Parathyroid adenoma (tissue), 2 donors: ENCODE measurements around the gene C13orf42.

Source experiments
- H2AFZ ChIP-seq: fragments of 300-600 bp; sonication (generic); one replicate; pipeline ENCODE4 v1.7.0; 2017; ENCODE audit warnings: antibody characterized with exemption, mild to moderate bottlenecking
- H3K27ac ChIP-seq: fragments of 300-600 bp; sonication (generic); one replicate; pipeline ENCODE4 v1.7.0; 2017
- H3K27me3 ChIP-seq: fragments of 300-600 bp; sonication (generic); one replicate; pipeline ENCODE4 v1.7.0; 2017; ENCODE audit warnings: low read length; ENCODE audit not compliant: control insufficient read depth, insufficient read depth
- H3K36me3 ChIP-seq: fragments of 300-600 bp; sonication (generic); one replicate; pipeline ENCODE4 v1.7.0; 2017; ENCODE audit warnings: low read length; ENCODE audit not compliant: control insufficient read depth, insufficient read depth
- H3K4me1 ChIP-seq: fragments of 300-600 bp; sonication (generic); one replicate; pipeline ENCODE4 v1.7.0; 2017; ENCODE audit warnings: control low read depth
- H3K4me2 ChIP-seq: fragments of 300-600 bp; sonication (generic); one replicate; pipeline ENCODE4 v1.7.0; 2017; ENCODE audit warnings: low read length
- H3K4me3 ChIP-seq: fragments of 300-600 bp; sonication (generic); one replicate; pipeline ENCODE4 v1.7.0; 2017; ENCODE audit warnings: low read depth, low read length
- H3K79me2 ChIP-seq: fragments of 300-600 bp; sonication (generic); one replicate; pipeline ENCODE4 v1.7.0; 2017; ENCODE audit warnings: control low read depth
- H3K9ac ChIP-seq: fragments of 300-600 bp; sonication (generic); one replicate; pipeline ENCODE4 v1.7.0; 2017; ENCODE audit warnings: mild to moderate bottlenecking
- H3K9me3 ChIP-seq: fragments of 300-600 bp; sonication (generic); one replicate; pipeline ENCODE4 v1.7.0; 2017; ENCODE audit warnings: low read length; ENCODE audit not compliant: control insufficient read depth
- TF ChIP-seq, protein P1 (sequence below): fragments of 300-600 bp; sonication (generic); IDR thresholded peaks from one replicate; pipeline ENCODE4 v1.7.0; 2017; ENCODE audit warnings: antibody characterized with exemption, mild to moderate bottlenecking
- donor health status: primary hyperparathyroidism.

C13orf42 gene

DNA sequence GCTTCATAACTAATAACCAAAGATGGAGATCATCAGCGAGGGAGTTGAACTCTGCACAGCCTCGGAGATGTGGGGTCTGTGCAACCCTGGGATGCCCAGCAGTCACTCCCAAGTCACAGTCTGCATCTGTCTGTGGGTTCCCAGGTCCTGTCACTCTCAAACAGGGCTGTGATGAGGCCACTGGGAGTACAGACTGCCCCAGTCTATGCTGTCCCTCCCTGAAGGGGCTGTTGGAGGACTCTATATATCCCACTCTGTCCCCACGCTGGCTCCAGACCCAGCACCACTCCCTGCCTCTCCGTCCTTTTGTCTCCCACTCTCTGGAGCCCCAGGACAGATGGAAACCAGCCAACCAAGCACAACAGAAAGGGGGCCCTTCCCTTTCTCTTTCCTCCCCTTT is 26.2 kb upstream of the C13orf42 start:
- no peaks in the 10 kb centered on the region for H3K36me3 ChIP-seq
- no peak overlapping the region for H3K9ac ChIP-seq
- TF ChIP-seq, protein P1, sequence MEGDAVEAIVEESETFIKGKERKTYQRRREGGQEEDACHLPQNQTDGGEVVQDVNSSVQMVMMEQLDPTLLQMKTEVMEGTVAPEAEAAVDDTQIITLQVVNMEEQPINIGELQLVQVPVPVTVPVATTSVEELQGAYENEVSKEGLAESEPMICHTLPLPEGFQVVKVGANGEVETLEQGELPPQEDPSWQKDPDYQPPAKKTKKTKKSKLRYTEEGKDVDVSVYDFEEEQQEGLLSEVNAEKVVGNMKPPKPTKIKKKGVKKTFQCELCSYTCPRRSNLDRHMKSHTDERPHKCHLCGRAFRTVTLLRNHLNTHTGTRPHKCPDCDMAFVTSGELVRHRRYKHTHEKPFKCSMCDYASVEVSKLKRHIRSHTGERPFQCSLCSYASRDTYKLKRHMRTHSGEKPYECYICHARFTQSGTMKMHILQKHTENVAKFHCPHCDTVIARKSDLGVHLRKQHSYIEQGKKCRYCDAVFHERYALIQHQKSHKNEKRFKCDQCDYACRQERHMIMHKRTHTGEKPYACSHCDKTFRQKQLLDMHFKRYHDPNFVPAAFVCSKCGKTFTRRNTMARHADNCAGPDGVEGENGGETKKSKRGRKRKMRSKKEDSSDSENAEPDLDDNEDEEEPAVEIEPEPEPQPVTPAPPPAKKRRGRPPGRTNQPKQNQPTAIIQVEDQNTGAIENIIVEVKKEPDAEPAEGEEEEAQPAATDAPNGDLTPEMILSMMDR = no peak
- H3K27ac ChIP-seq = no peak overlapping the region
- no peak overlapping the region for H3K4me2 ChIP-seq
- H3K27me3 ChIP-seq = no peaks in the 10 kb centered on the region
- H3K9me3 ChIP-seq = no peaks in the 10 kb centered on the region
- no peaks in the 10 kb centered on the region for H3K79me2 ChIP-seq
- no peak overlapping the region for H2AFZ ChIP-seq
- H3K4me1 ChIP-seq = no peaks in the 10 kb centered on the region
- H3K4me3 ChIP-seq = no peak overlapping the region

DNA sequence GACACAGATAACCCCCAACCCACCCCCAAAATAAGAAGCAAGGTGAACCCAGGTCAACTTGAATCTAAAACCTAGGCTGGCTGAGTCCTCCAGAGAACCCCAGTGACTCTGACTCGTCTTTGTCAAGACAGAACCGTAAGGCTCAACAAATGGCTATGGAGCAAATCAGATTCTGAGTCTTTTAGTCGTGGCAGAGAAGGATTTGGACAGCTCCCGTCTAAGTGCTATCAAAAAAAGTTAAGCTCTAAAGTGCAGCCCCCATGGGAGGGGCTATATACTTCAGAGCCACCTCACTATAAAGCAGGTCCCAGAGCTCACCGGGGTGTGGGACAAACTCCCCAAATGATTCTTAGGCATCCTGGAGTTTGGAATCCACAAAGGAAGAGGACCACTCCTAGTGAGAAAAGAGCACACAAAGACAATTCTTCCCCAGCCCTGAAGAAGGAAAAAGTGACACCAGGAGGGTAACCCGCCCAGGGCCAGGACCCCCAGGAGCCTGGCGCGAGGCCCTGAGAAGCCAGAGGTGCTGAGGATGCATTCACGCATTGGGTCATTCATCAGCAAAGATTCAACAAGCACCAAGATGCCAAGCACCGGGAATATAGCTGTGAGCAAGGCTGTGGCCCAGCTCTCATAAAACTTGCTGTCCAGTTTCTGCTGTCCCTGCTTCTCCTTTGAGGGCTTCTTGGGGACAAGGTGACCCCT is 25.4 kb upstream of the C13orf42 start:
- no peak overlapping the region for H3K4me2 ChIP-seq
- no peaks in the 10 kb centered on the region for H3K9me3 ChIP-seq
- no peak overlapping the region for H2AFZ ChIP-seq
- no peaks in the 10 kb centered on the region for H3K27me3 ChIP-seq
- H3K36me3 ChIP-seq = no peaks in the 10 kb centered on the region
- no peaks in the 10 kb centered on the region for H3K4me1 ChIP-seq
- H3K79me2 ChIP-seq = no peaks in the 10 kb centered on the region
- H3K9ac ChIP-seq = no peak overlapping the region
- TF ChIP-seq, protein P1 = no peak
- no peak overlapping the region for H3K27ac ChIP-seq
- no peak overlapping the region for H3K4me3 ChIP-seq

DNA sequence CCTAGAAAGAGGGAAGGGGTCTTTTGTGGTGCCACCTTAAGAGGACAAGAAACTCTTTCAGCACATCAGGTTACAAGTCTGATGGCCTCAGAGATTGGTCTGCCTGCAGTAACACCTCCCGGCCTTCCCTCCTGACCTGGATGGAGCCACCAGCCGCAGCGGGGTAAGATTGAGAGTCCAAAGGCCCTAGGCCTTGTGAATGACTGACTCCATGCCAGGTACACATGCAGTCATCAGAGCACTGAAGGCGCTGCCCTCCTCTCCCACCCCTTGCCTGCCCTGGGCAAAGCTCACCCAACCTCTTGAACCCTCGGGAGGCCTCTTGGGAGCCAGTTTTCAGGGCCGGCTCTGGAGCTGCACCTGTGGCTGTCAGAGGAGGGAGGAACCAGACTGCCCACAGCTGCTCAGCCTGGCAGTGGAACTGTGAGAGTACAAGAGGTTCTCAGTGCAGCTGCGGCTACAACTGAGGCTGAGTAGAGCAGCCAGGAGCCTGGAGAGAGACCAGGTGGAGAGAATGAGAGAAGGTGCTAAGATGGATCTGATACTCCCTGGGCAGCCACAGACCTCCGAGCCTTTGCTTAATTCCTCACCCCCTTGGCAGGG is 23.8 kb upstream of the C13orf42 start:
- Histone ChIP-seq H3K4me3 (no peak overlapping the region), H3K79me2 (no peaks in the 10 kb centered on the region), H3K27ac (no peak overlapping the region), H3K27me3 (no peaks in the 10 kb centered on the region), H3K9me3 (no peaks in the 10 kb centered on the region), H3K4me1 (no peaks in the 10 kb centered on the region), H3K4me2 (no peak overlapping the region), H3K9ac (no peak overlapping the region), H3K36me3 (no peaks in the 10 kb centered on the region), H2AFZ (no peak overlapping the region)
- TF ChIP-seq, protein P1 = no peak

DNA sequence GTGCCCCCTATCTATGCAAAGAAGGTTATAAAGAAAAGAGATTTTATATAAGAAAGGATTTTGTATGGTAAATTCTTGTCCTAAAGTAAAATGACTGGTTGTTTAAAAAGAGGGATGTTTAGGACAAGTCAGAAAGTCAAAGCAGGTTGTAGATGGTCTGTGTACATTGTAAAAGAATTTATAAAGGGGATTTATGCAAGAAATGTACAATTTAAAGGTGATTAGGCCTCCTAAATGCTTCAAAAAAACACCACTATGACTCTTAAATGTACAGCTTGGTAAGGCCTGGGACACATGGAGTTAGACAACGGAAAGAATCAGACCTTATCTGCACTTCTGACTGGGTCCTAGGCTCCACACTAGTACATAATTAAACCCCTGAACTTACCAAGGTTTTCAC is 19.3 kb upstream of the C13orf42 start:
- Histone ChIP-seq H3K79me2 (no peaks in the 10 kb centered on the region), H3K4me2 (no peak overlapping the region), H3K9me3 (no peaks in the 10 kb centered on the region), H2AFZ (no peak overlapping the region), H3K4me3 (no peak overlapping the region), H3K4me1 (no peaks in the 10 kb centered on the region), H3K36me3 (no peaks in the 10 kb centered on the region), H3K27me3 (no peaks in the 10 kb centered on the region), H3K9ac (no peak overlapping the region), H3K27ac (no peak overlapping the region)
- TF ChIP-seq, protein P1 = no peak
